ENCODE measurements around the gene NUMB. TPM values are rescaled to one million over a fixed set of nuclear protein-coding genes. Genes with fewer than 3 reads are reported as not detected.

NUMB gene
- total RNA-seq, 2 donors from 2014 or later, result 43.8 to 45.2 TPM

- no peaks in the 10 kb centered on the region for H3K36me3 ChIP-seq (replicated peaks in 1 of 2; ENCODE audit: insufficient read depth in 1 of 2, low read depth in 2 of 2)
- TF ChIP-seq CTCF (IDR thresholded peaks at IDR 0.05) (no peak), POLR2A (IDR thresholded peaks at IDR 0.05) (no peak)
- H3K27ac ChIP-seq, result no peak overlapping the region
- intact Hi-C loops (cut with DNase I), result no loop called here
- no peak overlapping the region for H3K4me3 ChIP-seq
- no peaks in the 10 kb centered on the region for H3K9me3 ChIP-seq
- ATAC-seq (no peak), DNase-seq (no peak)
- H3K27me3 ChIP-seq, result no peaks in the 10 kb centered on the region
- peaks cover 9% of the 10 kb centered on the region for H3K4me1 ChIP-seq
- WGBS, 2 donors, result 69 to 71% methylated on average over 10 to 18 of the region's 18 CpGs
These were observed 193.2 kb downstream of the NUMB start for GRCh38 chr14:73264885-73265720.

DNA sequence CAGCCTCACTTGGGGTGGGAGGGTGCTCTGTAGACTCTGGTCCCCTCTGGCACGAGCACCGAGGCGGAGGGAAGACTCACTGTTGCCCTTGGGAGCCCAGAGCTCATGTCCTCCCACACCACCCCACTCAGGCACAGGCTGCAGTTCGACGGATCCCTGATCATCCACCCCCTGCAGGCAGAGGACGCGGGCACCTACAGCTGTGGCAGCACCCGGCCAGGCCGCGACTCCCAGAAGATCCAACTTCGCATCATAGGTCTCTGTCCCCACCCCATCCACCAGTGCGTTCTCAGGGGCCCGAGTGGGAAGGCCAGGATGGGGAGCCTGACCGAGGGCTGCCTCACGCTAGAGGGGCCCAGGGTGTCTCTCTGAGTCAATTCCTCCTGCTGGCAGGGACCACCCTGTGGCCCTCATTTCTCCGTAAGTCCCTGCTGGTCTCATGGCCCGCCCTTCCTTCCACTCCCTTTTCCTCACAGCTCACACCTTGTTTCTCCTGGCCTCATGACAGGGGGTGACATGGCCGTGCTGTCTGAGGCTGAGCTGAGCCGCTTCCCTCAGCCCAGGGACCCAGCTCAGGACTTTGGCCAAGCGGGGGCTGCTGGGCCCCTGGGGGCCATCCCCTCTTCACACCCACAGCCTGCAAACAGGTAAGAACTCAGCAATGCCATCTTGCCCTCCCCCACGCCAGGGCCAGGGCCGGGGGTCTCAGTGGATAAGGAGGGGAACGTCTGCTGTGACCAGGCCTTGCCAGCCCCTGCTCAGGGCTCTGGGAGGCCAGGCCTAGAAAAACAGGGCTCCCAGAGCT, 194.1 kb downstream of the NUMB start:
- no peak for ATAC-seq
- intact Hi-C loops (cut with DNase I), result no loop called here
- no peak for TF ChIP-seq CTCF (IDR thresholded peaks at IDR 0.05)
- no peak for TF ChIP-seq POLR2A (IDR thresholded peaks at IDR 0.05)
- Histone ChIP-seq H3K4me3 (no peak overlapping the region), H3K9me3 (no peaks in the 10 kb centered on the region), H3K27ac (no peak overlapping the region), H3K4me1 (peaks cover under 1% of the 10 kb centered on the region), H3K27me3 (no peaks in the 10 kb centered on the region), H3K36me3 (replicated peaks in 1 of 2; ENCODE audit: insufficient read depth in 1 of 2, low read depth in 2 of 2) (no peaks in the 10 kb centered on the region)
- no peak for DNase-seq
- WGBS, 2 donors, result 77 to 81% methylated on average over 7 to 23 of the region's 23 CpGs

DNA sequence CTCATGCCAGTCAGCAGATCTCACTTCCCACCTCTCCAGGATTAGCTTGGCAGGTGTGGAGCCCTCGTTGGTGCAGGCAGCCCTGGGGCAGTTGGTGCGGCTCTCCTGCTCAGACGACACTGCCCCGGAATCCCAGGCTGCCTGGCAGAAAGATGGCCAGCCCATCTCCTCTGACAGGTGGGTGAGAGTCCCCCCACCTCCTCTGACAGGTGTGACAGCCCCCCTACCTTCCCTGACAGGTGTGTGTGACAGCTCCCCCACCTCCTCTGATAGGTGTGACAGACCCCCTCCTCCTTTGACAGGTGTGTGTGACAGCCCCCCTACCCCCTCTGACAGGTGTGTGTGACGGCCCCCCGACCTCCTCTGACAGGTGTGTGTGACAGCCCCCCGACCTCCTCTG, 194.7 kb downstream of the NUMB start:
- no peak for TF ChIP-seq CTCF (IDR thresholded peaks at IDR 0.05)
- no peak for TF ChIP-seq POLR2A (IDR thresholded peaks at IDR 0.05)
- 33 to 46% methylated on average over 1 to 7 of the region's 7 CpGs for WGBS, 2 donors

GRCh38 chr14:73262427-73263183, 195.7 kb downstream of the NUMB start:
- Histone ChIP-seq H3K9me3 (no peaks in the 10 kb centered on the region), H3K36me3 (replicated peaks in 1 of 2; ENCODE audit: insufficient read depth in 1 of 2, low read depth in 2 of 2) (no peaks in the 10 kb centered on the region), H3K27me3 (no peaks in the 10 kb centered on the region), H3K27ac (no peak overlapping the region), H3K4me1 (no peaks in the 10 kb centered on the region), H3K4me3 (no peak overlapping the region)
- no peak for ATAC-seq
- no peak for DNase-seq
- intact Hi-C loops (cut with DNase I), result no loop called here
- no peak for TF ChIP-seq POLR2A (IDR thresholded peaks at IDR 0.05)
- no peak for TF ChIP-seq CTCF (IDR thresholded peaks at IDR 0.05)
- 72 to 85% methylated on average over 6 to 19 of the region's 20 CpGs for WGBS, 2 donors

More for the DNA sequence above, 194.7 kb downstream of the NUMB start:
- no peaks in the 10 kb centered on the region for H3K27me3 ChIP-seq
- ATAC-seq (no peak), DNase-seq (no peak)
- H3K27ac ChIP-seq, result no peak overlapping the region
- intact Hi-C loops (cut with DNase I), result no loop called here
- H3K4me3 ChIP-seq, result no peak overlapping the region
- no peaks in the 10 kb centered on the region for H3K9me3 ChIP-seq
- H3K4me1 ChIP-seq, result no peaks in the 10 kb centered on the region
- H3K36me3 ChIP-seq (replicated peaks in 1 of 2; ENCODE audit: insufficient read depth in 1 of 2, low read depth in 2 of 2), result no peaks in the 10 kb centered on the region
